ENCODE results near the gene MINK1.
A peak's percentile ranks its signal among the peaks of the same experiment; 100 is the strongest.
"Not testable (repeated sequence)": the region's sequence is repeated elsewhere in the genome, so short reads cannot be mapped to it uniquely, and the experiment has no call there.

The MINK1 gene

GRCh38 chr17:4808378-4808767, 24.8 kb upstream of the MINK1 start:
- DNase-seq (ENCODE audit: low read depth) = no peak
- H3K4me3 ChIP-seq (ENCODE audit: low read depth, low read length) = no peak overlapping the region

GRCh38 chr17:4810696-4811290, 22.3 kb upstream of the MINK1 start:
- no peak for DNase-seq (ENCODE audit: low read depth)

GRCh38 chr17:4811471-4811870, 21.7 kb upstream of the MINK1 start:
- DNase-seq (ENCODE audit: low read depth) = no peak
- no peak overlapping the region for H3K4me3 ChIP-seq (ENCODE audit: low read depth, low read length)

More at GRCh38 chr17:4810696-4811290, 22.3 kb upstream of the MINK1 start:
- no peak overlapping the region for H3K4me3 ChIP-seq (ENCODE audit: low read depth, low read length)

GRCh38 chr17:4812690-4813089, 20.4 kb upstream of the MINK1 start:
- no peak overlapping the region for H3K4me3 ChIP-seq (ENCODE audit: low read depth, low read length)
- DNase-seq (ENCODE audit: low read depth) = no peak

GRCh38 chr17:4815043-4815675, 18.0 kb upstream of the MINK1 start:
- no peak for DNase-seq (ENCODE audit: low read depth)
- H3K4me3 ChIP-seq (ENCODE audit: low read depth, low read length) = no peak overlapping the region

- no peak for DNase-seq (ENCODE audit: low read depth)
- H3K4me3 ChIP-seq (ENCODE audit: low read depth, low read length) = no peak overlapping the region
Measured at GRCh38 chr17:4816826-4817225, 16.3 kb upstream of the MINK1 start.

- DNase-seq (ENCODE audit: low read depth) = no peak
- no peak overlapping the region for H3K4me3 ChIP-seq (ENCODE audit: low read depth, low read length)
Measured at GRCh38 chr17:4818276-4818675, 14.9 kb upstream of the MINK1 start.

GRCh38 chr17:4822835-4823234, 10.3 kb upstream of the MINK1 start:
- DNase-seq (ENCODE audit: low read depth) = no peak
- no peak overlapping the region for H3K4me3 ChIP-seq (ENCODE audit: low read depth, low read length)

GRCh38 chr17:4823373-4824089, 9.6 kb upstream of the MINK1 start:
- no peak overlapping the region for H3K4me3 ChIP-seq (ENCODE audit: low read depth, low read length)
- DNase-seq (ENCODE audit: low read depth) = no peak

- DNase-seq (ENCODE audit: low read depth) = no peak
- no peak overlapping the region for H3K4me3 ChIP-seq (ENCODE audit: low read depth, low read length)
Measured at GRCh38 chr17:4827399-4827798, 5.7 kb upstream of the MINK1 start.

GRCh38 chr17:4832829-4833177, 337 bp upstream of the MINK1 start:
- DNase-seq (ENCODE audit: low read depth) = not testable (repeated sequence)
- peak overlapping the region; percentile 91 for H3K4me3 ChIP-seq (ENCODE audit: low read depth, low read length)

- DNase-seq (ENCODE audit: low read depth) = peak; percentile 17
Measured at GRCh38 chr17:4833941-4834680, 971 bp downstream of the MINK1 start.

GRCh38 chr17:4834681-4835020, 1.5 kb downstream of the MINK1 start:
- peak overlapping the region; percentile 91 for H3K4me3 ChIP-seq (ENCODE audit: low read depth, low read length)
- no peak for DNase-seq (ENCODE audit: low read depth)

More at GRCh38 chr17:4833941-4834680, 971 bp downstream of the MINK1 start:
- H3K4me3 ChIP-seq (ENCODE audit: low read depth, low read length) = peak overlapping the region; percentile 91

GRCh38 chr17:4836221-4836620, 3.1 kb downstream of the MINK1 start:
- no peak overlapping the region for H3K4me3 ChIP-seq (ENCODE audit: low read depth, low read length)
- no peak for DNase-seq (ENCODE audit: low read depth)

- H3K4me3 ChIP-seq (ENCODE audit: low read depth, low read length) = no peak overlapping the region
- DNase-seq (ENCODE audit: low read depth) = no peak
Measured at GRCh38 chr17:4837471-4838308, 4.5 kb downstream of the MINK1 start.

- DNase-seq (ENCODE audit: low read depth) = no peak
- H3K4me3 ChIP-seq (ENCODE audit: low read depth, low read length) = no peak overlapping the region
Measured at GRCh38 chr17:4838309-4838785, 5.2 kb downstream of the MINK1 start.

- H3K4me3 ChIP-seq (ENCODE audit: low read depth, low read length) = no peak overlapping the region
Measured at GRCh38 chr17:4839221-4839620, 6.1 kb downstream of the MINK1 start.

GRCh38 chr17:4839965-4840892, 7.1 kb downstream of the MINK1 start:
- no peak overlapping the region for H3K4me3 ChIP-seq (ENCODE audit: low read depth, low read length)
- DNase-seq (ENCODE audit: low read depth) = no peak

More at GRCh38 chr17:4839221-4839620, 6.1 kb downstream of the MINK1 start:
- DNase-seq (ENCODE audit: low read depth) = no peak

All from skeletal muscle cell (primary cell).